ENCODE data around the gene OR52B6.

DNA sequence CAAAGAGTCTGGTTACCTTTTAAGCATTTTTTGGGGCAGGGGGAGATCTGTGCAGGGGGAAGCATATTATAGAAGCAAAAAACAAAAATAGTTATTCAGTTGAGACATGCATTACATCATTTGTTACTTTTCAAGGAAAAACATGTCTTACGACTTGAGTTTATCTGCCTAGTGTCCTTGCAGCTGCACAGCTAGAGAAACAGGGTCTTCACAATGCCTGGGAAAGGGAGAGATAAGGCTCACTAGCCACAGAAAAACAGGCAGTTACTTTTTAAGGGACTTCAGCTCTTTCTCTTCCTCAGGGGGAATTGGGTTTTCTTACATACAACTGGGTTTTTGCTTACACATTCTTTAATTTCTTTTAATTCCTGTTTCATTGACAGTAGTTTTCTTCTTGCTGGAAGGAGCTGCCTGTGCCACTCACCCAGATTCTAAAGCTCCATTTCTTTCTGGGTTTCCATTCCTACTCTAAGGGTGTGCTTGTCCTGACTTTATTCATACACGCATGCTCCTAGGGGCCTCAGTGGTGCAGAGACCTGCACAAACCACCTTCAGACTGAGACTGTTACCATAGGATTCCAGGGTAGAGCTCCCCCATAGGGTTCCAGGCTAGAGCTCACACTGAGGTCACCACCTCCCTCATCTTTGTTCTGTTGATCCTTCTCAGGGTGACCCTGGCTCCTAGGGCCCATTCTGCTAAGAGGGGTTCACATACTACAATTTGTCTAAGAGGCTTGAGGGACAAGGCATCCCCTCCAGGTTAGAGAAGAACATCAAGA, 49.4 kb upstream of the OR52B6 start:
- TF ChIP-seq, protein P1, sequence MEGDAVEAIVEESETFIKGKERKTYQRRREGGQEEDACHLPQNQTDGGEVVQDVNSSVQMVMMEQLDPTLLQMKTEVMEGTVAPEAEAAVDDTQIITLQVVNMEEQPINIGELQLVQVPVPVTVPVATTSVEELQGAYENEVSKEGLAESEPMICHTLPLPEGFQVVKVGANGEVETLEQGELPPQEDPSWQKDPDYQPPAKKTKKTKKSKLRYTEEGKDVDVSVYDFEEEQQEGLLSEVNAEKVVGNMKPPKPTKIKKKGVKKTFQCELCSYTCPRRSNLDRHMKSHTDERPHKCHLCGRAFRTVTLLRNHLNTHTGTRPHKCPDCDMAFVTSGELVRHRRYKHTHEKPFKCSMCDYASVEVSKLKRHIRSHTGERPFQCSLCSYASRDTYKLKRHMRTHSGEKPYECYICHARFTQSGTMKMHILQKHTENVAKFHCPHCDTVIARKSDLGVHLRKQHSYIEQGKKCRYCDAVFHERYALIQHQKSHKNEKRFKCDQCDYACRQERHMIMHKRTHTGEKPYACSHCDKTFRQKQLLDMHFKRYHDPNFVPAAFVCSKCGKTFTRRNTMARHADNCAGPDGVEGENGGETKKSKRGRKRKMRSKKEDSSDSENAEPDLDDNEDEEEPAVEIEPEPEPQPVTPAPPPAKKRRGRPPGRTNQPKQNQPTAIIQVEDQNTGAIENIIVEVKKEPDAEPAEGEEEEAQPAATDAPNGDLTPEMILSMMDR (IDR thresholded peaks at IDR 0.05; ENCODE audit: low read depth, low read length, poor library complexity, severe bottlenecking) = no peak
- TF ChIP-seq EZH2phosphoT487 (IDR thresholded peaks at IDR 0.05; ENCODE audit: borderline replicate concordance, low read length) = no peak

Measured in DOHH2 (cell line).